Tibial nerve (tissue), 4 donors: Measurements from ENCODE around the gene REXO1. TPM values are rescaled to one million over a fixed set of nuclear protein-coding genes. Genes with fewer than 3 reads are reported as not detected.

ENCODE experiments used
- DNase-seq, 2 donors: peaks; one replicate each; pipeline ENCODE4 v3.0.0-alpha.2; 2019; ENCODE audit warnings: low spot score in 2 of 2
- H3K27ac ChIP-seq, 4 donors: fragments of 200-600 bp; sonication (generic) in 3 of 4; one replicate each; pipeline ENCODE4 v1.5.1; 2017 to 2019; ENCODE audit warnings: mild to moderate bottlenecking in 1 of 4
- H3K27me3 ChIP-seq, 2 donors: fragments of 200-600 bp; sonication (generic) in 1 of 2; one replicate each; pipeline versions ENCODE4 v1.5.1 to v1.6.0; 2017 to 2019
- H3K36me3 ChIP-seq, 3 donors: fragments of 200-600 bp; sonication (generic); one replicate each; pipeline ENCODE4 v1.5.1; 2018 to 2019
- H3K4me1 ChIP-seq, 4 donors: fragments of 200-600 bp; sonication (generic) in 3 of 4; one replicate each; pipeline ENCODE4 v1.5.1; 2017 to 2019
- H3K4me3 ChIP-seq, 4 donors: fragments of 200-600 bp; sonication (generic) in 3 of 4; one replicate each; pipeline ENCODE4 v1.5.1; 2017 to 2019; ENCODE audit warnings: mild to moderate bottlenecking in 1 of 4, moderate library complexity in 1 of 4
- H3K9me3 ChIP-seq, 4 donors: fragments of 200-600 bp; sonication (generic) in 3 of 4; one replicate each; pipeline ENCODE4 v1.5.1; 2017 to 2019
- CTCF ChIP-seq, 5 experiments: fragments of 200-600 bp in 3 of 5; fragments of 450-650 bp in 2 of 5; sonication (generic) in 3 of 5; IDR thresholded peaks; one replicate each; pipeline ENCODE4 v1.5.1; 2016 to 2019; ENCODE audit warnings: antibody characterized with exemption in 5 of 5, mild to moderate bottlenecking in 3 of 5, moderate library complexity in 2 of 5
- EP300 ChIP-seq, 2 donors: sonication (generic); formaldehyde crosslinking; IDR thresholded peaks; one replicate each; pipeline ENCODE4 v1.6.1; 2017; ENCODE audit warnings: antibody characterized with exemption in 2 of 2, mild to moderate bottlenecking in 1 of 2
- POLR2A ChIP-seq, 2 donors: fragments of 450-650 bp; IDR thresholded peaks; one replicate each; pipeline ENCODE4 v1.6.1; 2017; ENCODE audit warnings: antibody characterized with exemption in 2 of 2, mild to moderate bottlenecking in 2 of 2, moderate library complexity in 2 of 2
- WGBS, 2 donors: methylation state at CpG; one replicate each; pipeline ENCODE4 v1.1.5; 2018; 5-methylcytosine and 5-hydroxymethylcytosine counted together
- total RNA-seq, 4 donors: library from RNA; depleted of rRNA; stranded (reverse); fragments of >200 nt; gene quantifications; one replicate each; pipeline ENCODE4 v1.1.0, GENCODE V29; 2016

The REXO1 gene
- total RNA-seq, 4 donors from 2014 or later, result 17.9 to 87.3 (median 31.1) TPM

- WGBS, 2 donors, result 26% methylated on average over 10 to 23 of the region's 23 CpGs
- H3K4me3 ChIP-seq, result no peak overlapping the region
- H3K27me3 ChIP-seq, result no peaks in the 10 kb centered on the region
- TF ChIP-seq CTCF (IDR thresholded peaks at IDR 0.05), result peak; percentile 71 to 87 (median 79)
- TF ChIP-seq POLR2A (IDR thresholded peaks at IDR 0.05), result no peak
- peak overlapping the region in 1 of 4 donors; percentile 11 for H3K27ac ChIP-seq
- no peak for DNase-seq
- H3K4me1 ChIP-seq, result peaks cover 0 to 98% (median 19%) of the 10 kb centered on the region in 4 donors
- no peaks in the 10 kb centered on the region for H3K9me3 ChIP-seq
- H3K36me3 ChIP-seq, result peaks cover 0 to 19% (median 0%) of the 10 kb centered on the region in 3 donors
Observed at GRCh38 chr19:1837625-1838105, 10.6 kb downstream of the REXO1 start.

- Histone ChIP-seq H3K4me1 (peaks cover 0 to 97% (median 19%) of the 10 kb centered on the region in 4 donors), H3K27me3 (no peaks in the 10 kb centered on the region), H3K9me3 (no peaks in the 10 kb centered on the region), H3K36me3 (peaks cover 0 to 22% (median 0%) of the 10 kb centered on the region in 3 donors), H3K4me3 (no peak overlapping the region), H3K27ac (no peak overlapping the region)
- TF ChIP-seq POLR2A (IDR thresholded peaks at IDR 0.05), result no peak
- TF ChIP-seq CTCF (IDR thresholded peaks at IDR 0.05), result no peak
- no peak for TF ChIP-seq EP300 (IDR thresholded peaks at IDR 0.05)
- DNase-seq, result no peak
- WGBS, 2 donors, result 78 to 79% methylated on average over 11 of the region's 11 CpGs
Observed at GRCh38 chr19:1837222-1837565, 11.1 kb downstream of the REXO1 start.

GRCh38 chr19:1836458-1837221, 11.6 kb downstream of the REXO1 start:
- 89% methylated on average over 31 of the region's 31 CpGs for WGBS, 2 donors
- H3K27me3 ChIP-seq, result no peaks in the 10 kb centered on the region
- peaks cover 0 to 27% (median 0%) of the 10 kb centered on the region in 3 donors for H3K36me3 ChIP-seq
- no peaks in the 10 kb centered on the region for H3K9me3 ChIP-seq
- no peak overlapping the region for H3K27ac ChIP-seq
- peaks cover 0 to 96% (median 19%) of the 10 kb centered on the region in 4 donors for H3K4me1 ChIP-seq
- no peak for TF ChIP-seq POLR2A (IDR thresholded peaks at IDR 0.05)
- no peak for TF ChIP-seq CTCF (IDR thresholded peaks at IDR 0.05)
- TF ChIP-seq EP300 (IDR thresholded peaks at IDR 0.05), result no peak
- DNase-seq, result no peak
- H3K4me3 ChIP-seq, result no peak overlapping the region

GRCh38 chr19:1833540-1833939, 14.7 kb downstream of the REXO1 start:
- H3K4me3 ChIP-seq, result no peak overlapping the region
- H3K9me3 ChIP-seq, result no peaks in the 10 kb centered on the region
- H3K27ac ChIP-seq, result peak overlapping the region in 2 of 4 donors; percentile 62 to 67
- H3K36me3 ChIP-seq, result peaks cover 0 to 37% (median 0%) of the 10 kb centered on the region in 3 donors
- WGBS, 2 donors, result 44 to 50% methylated on average over 9 to 12 of the region's 15 CpGs
- DNase-seq, result no peak
- TF ChIP-seq EP300 (IDR thresholded peaks at IDR 0.05), result no peak
- no peak for TF ChIP-seq POLR2A (IDR thresholded peaks at IDR 0.05)
- TF ChIP-seq CTCF (IDR thresholded peaks at IDR 0.05), result no peak
- no peaks in the 10 kb centered on the region for H3K27me3 ChIP-seq
- H3K4me1 ChIP-seq, result peaks cover 0 to 66% (median 12%) of the 10 kb centered on the region in 4 donors

GRCh38 chr19:1832046-1832663, 16.1 kb downstream of the REXO1 start:
- DNase-seq, result no peak
- Histone ChIP-seq H3K36me3 (peaks cover 0 to 47% (median 5%) of the 10 kb centered on the region in 3 donors), H3K27me3 (no peaks in the 10 kb centered on the region), H3K27ac (no peak overlapping the region), H3K4me3 (no peak overlapping the region), H3K9me3 (no peaks in the 10 kb centered on the region), H3K4me1 (peaks cover 0 to 54% (median 5%) of the 10 kb centered on the region in 4 donors)
- WGBS, 2 donors, result 82 to 87% methylated on average over 26 of the region's 26 CpGs
- TF ChIP-seq EP300 (IDR thresholded peaks at IDR 0.05) (no peak), POLR2A (IDR thresholded peaks at IDR 0.05) (no peak), CTCF (IDR thresholded peaks at IDR 0.05) (no peak)
